ENCODE data around the gene PDE6B. TPM values are rescaled to one million over a fixed set of nuclear protein-coding genes. Genes with fewer than 3 reads are reported as not detected.

The PDE6B gene
- total and polyA plus RNA-seq, 2 of the 13 experiments (the other 11 are each of a cell fraction or from before 2014, with no cell fraction given): 0.38 to 0.40 TPM

- TF ChIP-seq NONO (IDR thresholded peaks at IDR 0.05) (no peak), NONO (CRISPR knock-in tag; conservative IDR thresholded peaks at IDR 0.05) (no peak)
Observed at GRCh38 chr4:628821-629635, 3.7 kb downstream of the PDE6B start (continued).

- H3K9ac ChIP-seq (ENCODE audit: insufficient read depth, low read depth, low read length): no peak overlapping the region
- intact Hi-C loops (cut with micrococcal nuclease; ENCODE audit: unreplicated experiment): no loop called here
- H4K20me1 ChIP-seq (ENCODE audit: insufficient read depth, low read length): no peaks in the 10 kb centered on the region
- H3K79me2 ChIP-seq (ENCODE audit: insufficient read depth, low read length): no peaks in the 10 kb centered on the region
- ATAC-seq: no peak
- no peaks in the 10 kb centered on the region for H3K9me3 ChIP-seq (ENCODE audit: low read length)
- H3K27ac ChIP-seq (ENCODE audit: extremely low read length, insufficient read depth, low read length): no peak overlapping the region
- in situ Hi-C loops (cut with HindIII; ENCODE audit: extremely low pct_ligation_motif_present, low pct_unique_long_range_greater_than_20kb): no loop called here
- H2AFZ ChIP-seq (ENCODE audit: low read length): no peak overlapping the region
- no peak for DNase-seq (ENCODE audit: low spot score)
- 32% methylated on average over 7 of the region's 9 CpGs for WGBS (ENCODE audit: low lambda C conversion rate)
- H3K4me1 ChIP-seq (ENCODE audit: insufficient read depth, low read length): peaks cover 8% of the 10 kb centered on the region
- ChIA-PET CTCF (ENCODE audit: low intra/inter-chr PET ratio, low total read pairs) (no interaction called here), POLR2A (no interaction called here)
- no peak overlapping the region for H3K4me3 ChIP-seq (replicated peaks in 1 of 3; ENCODE audit: insufficient read depth in 1 of 3, low read depth in 2 of 3, low read length in 3 of 3)
- BruUV-seq (replicated peaks): no TSS peak
- H3K36me3 ChIP-seq (replicated peaks in 1 of 2; ENCODE audit: control insufficient read depth in 1 of 2, insufficient read depth in 2 of 2, low read length in 2 of 2): no peaks in the 10 kb centered on the region
- TF ChIP-seq ZSCAN31 (CRISPR knock-in tag; IDR thresholded peaks at IDR 0.05; ENCODE audit: low read depth) (no peak), LBX2 (CRISPR knock-in tag; IDR thresholded peaks at IDR 0.05; ENCODE audit: borderline replicate concordance) (no peak)
- no peak overlapping the region for H3K4me2 ChIP-seq (ENCODE audit: low read depth, low read length)
- H3K27me3 ChIP-seq (ENCODE audit: control insufficient read depth in 1 of 2, insufficient read depth in 2 of 2, low read length in 2 of 2): peaks cover 14 to 72% of the 10 kb centered on the region in 2 experiments; a peak in 4 of 5 replicates
- no peak for FAIRE-seq
Observed at GRCh38 chr4:629636-629914, 4.2 kb downstream of the PDE6B start.

- Histone ChIP-seq H3K9ac (ENCODE audit: insufficient read depth, low read depth, low read length) (no peak overlapping the region), H3K36me3 (replicated peaks in 1 of 2; ENCODE audit: control insufficient read depth in 1 of 2, insufficient read depth in 2 of 2, low read length in 2 of 2) (no peaks in the 10 kb centered on the region), H3K27ac (ENCODE audit: extremely low read length, insufficient read depth, low read length) (no peak overlapping the region), H3K4me2 (ENCODE audit: low read depth, low read length) (peak overlapping the region; percentile 12; the same call in 1 of the 2 replicates), H3K4me1 (ENCODE audit: insufficient read depth, low read length) (peaks cover 8% of the 10 kb centered on the region), H3K27me3 (ENCODE audit: control insufficient read depth in 1 of 2, insufficient read depth in 2 of 2, low read length in 2 of 2) (peaks cover 14 to 69% of the 10 kb centered on the region in 2 experiments; a peak in 4 of 5 replicates), H3K4me3 (replicated peaks in 1 of 3; ENCODE audit: insufficient read depth in 1 of 3, low read depth in 2 of 3, low read length in 3 of 3) (peak overlapping the region in 1 of 3 experiments; percentile 23; a peak in 1 of 6 replicates), H2AFZ (ENCODE audit: low read length) (no peak overlapping the region), H4K20me1 (ENCODE audit: insufficient read depth, low read length) (no peaks in the 10 kb centered on the region), H3K79me2 (ENCODE audit: insufficient read depth, low read length) (no peaks in the 10 kb centered on the region), H3K9me3 (ENCODE audit: low read length) (no peaks in the 10 kb centered on the region)
- CTCF ChIA-PET (ENCODE audit: low intra/inter-chr PET ratio, low total read pairs): no interaction called here
- intact Hi-C loops (cut with micrococcal nuclease; ENCODE audit: unreplicated experiment): no loop called here
- in situ Hi-C loops (cut with HindIII; ENCODE audit: extremely low pct_ligation_motif_present, low pct_unique_long_range_greater_than_20kb): no loop called here
- 16% methylated on average over 15 of the region's 20 CpGs for WGBS (ENCODE audit: low lambda C conversion rate)
- ATAC-seq: no peak
- no peak for FAIRE-seq
- POLR2A ChIA-PET: no interaction called here
- BruUV-seq (replicated peaks): no TSS peak
- no peak for DNase-seq (ENCODE audit: low spot score)
- TF ChIP-seq ZNF687 (CRISPR knock-in tag; IDR thresholded peaks at IDR 0.05) (peak; percentile 7; the same call in 1 of the 2 replicates), ZNF615 (CRISPR knock-in tag; IDR thresholded peaks at IDR 0.05; ENCODE audit: borderline replicate concordance) (no peak), HES4 (CRISPR knock-in tag; IDR thresholded peaks at IDR 0.05; ENCODE audit: borderline replicate concordance) (no peak), ATF7 (IDR thresholded peaks at IDR 0.05) (no peak), ATF7 (CRISPR knock-in tag; IDR thresholded peaks at IDR 0.05) (no peak), ZNF577 (CRISPR knock-in tag; IDR thresholded peaks at IDR 0.05; ENCODE audit: borderline replicate concordance, low read depth) (no peak), MAFK (conservative IDR thresholded peaks at IDR 0.05 in 1 of 2, IDR thresholded peaks at IDR 0.05 in 1 of 2; ENCODE audit: low read length in 2 of 2) (no peak)
Observed at GRCh38 chr4:629915-630641, 4.7 kb downstream of the PDE6B start.
